Esophagus muscularis mucosa (tissue), 4 donors: ENCODE data around the gene WFDC9.
"Not testable (repeated sequence)": the region's sequence is repeated elsewhere in the genome, so short reads cannot be mapped to it uniquely, and the experiment has no call there.

Experiments
- EP300 ChIP-seq: sonication (generic); formaldehyde crosslinking; IDR thresholded peaks from one replicate; pipeline ENCODE4 v1.6.1; 2017; ENCODE audit warnings: antibody characterized with exemption
- POLR2A ChIP-seq: fragments of 450-650 bp; IDR thresholded peaks from one replicate; pipeline ENCODE4 v1.6.1; 2017; ENCODE audit warnings: antibody characterized with exemption, moderate library complexity, mild to moderate bottlenecking, low read depth
- POLR2AphosphoS5 ChIP-seq, 2 donors: sonication (generic); formaldehyde crosslinking; IDR thresholded peaks; one replicate each; pipeline ENCODE4 v1.6.1; 2017; ENCODE audit warnings: antibody characterized with exemption in 2 of 2
- TF ChIP-seq, protein P1 (sequence below), 3 experiments: fragments of 200-600 bp in 2 of 3; fragments of 450-650 bp in 1 of 3; sonication (generic) in 2 of 3; IDR thresholded peaks; one replicate each; pipeline ENCODE4 v1.5.1; 2017 to 2019; ENCODE audit warnings: antibody characterized with exemption in 3 of 3, mild to moderate bottlenecking in 2 of 3, moderate library complexity in 1 of 3

DNA sequence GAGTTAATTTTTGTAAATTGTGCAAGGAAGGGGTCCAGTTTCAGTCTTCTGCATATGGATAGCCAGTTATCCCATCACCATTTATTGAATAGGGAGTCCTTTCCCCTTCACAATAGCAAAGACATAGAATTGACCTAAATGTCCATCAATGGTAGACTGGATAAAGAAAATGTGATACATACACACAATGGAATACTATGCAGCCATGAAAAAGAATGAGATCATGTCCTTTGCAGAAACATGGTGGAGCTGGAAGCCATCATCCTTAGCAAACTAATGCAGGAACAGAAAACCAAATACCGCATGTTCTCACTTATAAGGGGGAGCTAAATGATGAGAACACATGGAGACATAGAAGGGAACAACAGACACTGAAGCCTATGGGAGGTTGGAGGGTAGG is 61.4 kb downstream of the WFDC9 start:
- TF ChIP-seq POLR2AphosphoS5 (IDR thresholded peaks at IDR 0.05); POLR2A; EP300: not testable (repeated sequence)
- TF ChIP-seq, protein P1, sequence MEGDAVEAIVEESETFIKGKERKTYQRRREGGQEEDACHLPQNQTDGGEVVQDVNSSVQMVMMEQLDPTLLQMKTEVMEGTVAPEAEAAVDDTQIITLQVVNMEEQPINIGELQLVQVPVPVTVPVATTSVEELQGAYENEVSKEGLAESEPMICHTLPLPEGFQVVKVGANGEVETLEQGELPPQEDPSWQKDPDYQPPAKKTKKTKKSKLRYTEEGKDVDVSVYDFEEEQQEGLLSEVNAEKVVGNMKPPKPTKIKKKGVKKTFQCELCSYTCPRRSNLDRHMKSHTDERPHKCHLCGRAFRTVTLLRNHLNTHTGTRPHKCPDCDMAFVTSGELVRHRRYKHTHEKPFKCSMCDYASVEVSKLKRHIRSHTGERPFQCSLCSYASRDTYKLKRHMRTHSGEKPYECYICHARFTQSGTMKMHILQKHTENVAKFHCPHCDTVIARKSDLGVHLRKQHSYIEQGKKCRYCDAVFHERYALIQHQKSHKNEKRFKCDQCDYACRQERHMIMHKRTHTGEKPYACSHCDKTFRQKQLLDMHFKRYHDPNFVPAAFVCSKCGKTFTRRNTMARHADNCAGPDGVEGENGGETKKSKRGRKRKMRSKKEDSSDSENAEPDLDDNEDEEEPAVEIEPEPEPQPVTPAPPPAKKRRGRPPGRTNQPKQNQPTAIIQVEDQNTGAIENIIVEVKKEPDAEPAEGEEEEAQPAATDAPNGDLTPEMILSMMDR (IDR thresholded peaks at IDR 0.05) = not testable (repeated sequence)
